WERI-Rb-1 (cell line): Measurements from ENCODE around the gene PAAF1.

ENCODE experiments used
- DNase-seq: peaks from one replicate; pipeline ENCODE4 v3.0.0-alpha.2; 2020
- H3K27ac ChIP-seq: fragments of 250-450 bp; sonication (Bioruptor Pico); 2 replicates; pipeline ENCODE4 v1.5.1; 2020; ENCODE audit warnings: mild to moderate bottlenecking, moderate library complexity
- H3K27me3 ChIP-seq: fragments of 250-450 bp; sonication (Bioruptor Pico); 2 replicates; pipeline ENCODE4 v1.5.1; 2021; ENCODE audit warnings: mild to moderate bottlenecking, low read depth, moderate library complexity; ENCODE audit not compliant: insufficient read depth, severe bottlenecking
- H3K36me3 ChIP-seq: fragments of 250-450 bp; sonication (Bioruptor Pico); 2 replicates; pipeline ENCODE4 v1.5.1; 2020; ENCODE audit warnings: mild to moderate bottlenecking, moderate library complexity
- H3K4me3 ChIP-seq: 2 replicates; pipeline ENCODE4 v1.5.1; 2011; ENCODE audit warnings: low read depth, mild to moderate bottlenecking, control low read depth, low read length
- H3K9me3 ChIP-seq: fragments of 250-450 bp; sonication (Bioruptor Pico); 2 replicates; pipeline ENCODE4 v1.5.1; 2021; ENCODE audit warnings: mild to moderate bottlenecking, moderate library complexity; ENCODE audit not compliant: severe bottlenecking
- CTCF ChIP-seq: IDR thresholded peaks from 2 replicates; pipeline ENCODE4 v1.5.1; 2011; ENCODE audit warnings: low read depth, mild to moderate bottlenecking, control low read depth, inconsistent platforms, low read length

PAAF1 gene

DNA sequence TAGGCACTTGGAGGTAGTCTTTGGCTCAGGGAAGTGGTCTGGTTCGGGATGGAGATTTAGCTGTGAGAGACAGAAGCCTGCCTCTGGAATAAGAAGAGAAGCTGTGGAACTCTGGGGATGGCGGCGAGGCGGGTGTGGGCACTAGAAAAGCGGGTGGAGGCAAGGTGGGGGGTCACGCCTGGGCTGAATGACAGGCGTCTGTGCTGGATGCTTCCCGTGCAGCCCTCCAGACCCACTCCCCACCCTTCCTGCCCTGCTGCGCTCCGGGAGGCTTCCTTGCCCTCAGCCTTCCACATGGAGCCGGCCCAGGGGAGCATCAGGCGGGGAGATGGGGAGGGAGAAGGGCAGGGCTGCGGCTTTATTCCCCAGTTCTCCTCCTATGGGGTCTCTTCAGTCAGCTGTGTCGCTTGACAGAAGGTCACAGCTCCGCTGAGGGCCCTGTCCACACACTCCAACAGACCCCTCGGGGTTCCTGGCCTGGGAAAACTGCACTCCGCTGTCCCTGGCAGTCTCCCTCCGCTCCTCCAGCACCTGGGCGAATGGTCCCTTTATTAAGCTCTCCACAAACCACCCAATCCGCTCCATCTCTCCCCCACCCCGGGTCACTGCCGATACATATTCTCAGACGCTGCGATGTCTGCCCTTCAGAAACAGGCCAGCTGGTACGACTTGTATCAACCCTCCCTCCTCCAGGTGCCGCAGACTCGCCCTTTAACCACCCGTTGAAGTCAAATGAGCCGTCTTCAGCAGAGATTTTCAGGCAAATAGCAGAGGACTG, 80.3 kb downstream of the PAAF1 start:
- TF ChIP-seq CTCF, result no peak

GRCh38 chr11:73957654-73958361, 81.0 kb downstream of the PAAF1 start:
- H3K9me3 ChIP-seq, result no peaks in the 10 kb centered on the region
- no peak overlapping the region for H3K27ac ChIP-seq
- no peak for TF ChIP-seq CTCF
- H3K4me3 ChIP-seq, result no peak overlapping the region
- no peaks in the 10 kb centered on the region for H3K36me3 ChIP-seq
- DNase-seq, result no peak
- H3K27me3 ChIP-seq, result no peaks in the 10 kb centered on the region

More for the DNA sequence above, 80.3 kb downstream of the PAAF1 start:
- no peaks in the 10 kb centered on the region for H3K27me3 ChIP-seq
- H3K4me3 ChIP-seq, result no peak overlapping the region
- H3K36me3 ChIP-seq, result no peaks in the 10 kb centered on the region
- no peak overlapping the region for H3K27ac ChIP-seq
- no peaks in the 10 kb centered on the region for H3K9me3 ChIP-seq
- no peak for DNase-seq

DNA sequence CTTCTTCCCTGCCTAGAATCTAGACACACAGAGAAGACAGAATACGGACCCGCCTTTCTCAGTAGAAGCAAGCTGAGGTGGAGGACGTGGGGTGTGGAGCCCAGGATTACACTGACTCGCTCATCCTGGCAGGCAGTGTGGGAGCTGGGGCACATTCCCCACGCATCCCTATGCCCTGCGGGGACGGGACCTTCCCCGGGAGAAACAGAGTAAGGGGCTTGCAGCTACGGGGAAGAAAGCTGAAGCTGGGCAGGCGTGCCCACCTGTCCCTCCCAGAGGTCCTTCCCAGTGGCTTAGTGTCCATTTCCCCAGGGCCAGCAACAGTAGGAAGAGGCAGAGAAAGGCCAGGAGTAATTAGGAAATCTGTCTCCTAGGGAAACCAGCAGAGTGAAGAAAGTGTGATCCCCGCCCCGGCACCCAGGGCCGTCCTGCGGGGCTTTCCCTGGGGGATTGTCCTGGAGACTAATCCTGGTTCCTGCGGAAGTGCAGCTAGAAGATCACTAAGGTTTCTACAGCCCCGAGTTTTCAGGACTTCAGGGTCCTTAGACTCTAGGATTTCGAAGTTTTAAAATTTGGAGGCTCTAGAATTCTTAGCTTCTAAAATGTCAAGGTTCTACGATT, 81.8 kb downstream of the PAAF1 start:
- Histone ChIP-seq H3K27me3 (no peaks in the 10 kb centered on the region), H3K36me3 (no peaks in the 10 kb centered on the region), H3K9me3 (no peaks in the 10 kb centered on the region), H3K4me3 (no peak overlapping the region), H3K27ac (no peak overlapping the region)
- no peak for TF ChIP-seq CTCF
- no peak for DNase-seq

GRCh38 chr11:73961321-73961720, 84.5 kb downstream of the PAAF1 start:
- Histone ChIP-seq H3K27ac (no peak overlapping the region), H3K9me3 (no peaks in the 10 kb centered on the region), H3K4me3 (no peak overlapping the region), H3K36me3 (no peaks in the 10 kb centered on the region), H3K27me3 (no peaks in the 10 kb centered on the region)
- TF ChIP-seq CTCF, result no peak
- DNase-seq, result no peak

DNA sequence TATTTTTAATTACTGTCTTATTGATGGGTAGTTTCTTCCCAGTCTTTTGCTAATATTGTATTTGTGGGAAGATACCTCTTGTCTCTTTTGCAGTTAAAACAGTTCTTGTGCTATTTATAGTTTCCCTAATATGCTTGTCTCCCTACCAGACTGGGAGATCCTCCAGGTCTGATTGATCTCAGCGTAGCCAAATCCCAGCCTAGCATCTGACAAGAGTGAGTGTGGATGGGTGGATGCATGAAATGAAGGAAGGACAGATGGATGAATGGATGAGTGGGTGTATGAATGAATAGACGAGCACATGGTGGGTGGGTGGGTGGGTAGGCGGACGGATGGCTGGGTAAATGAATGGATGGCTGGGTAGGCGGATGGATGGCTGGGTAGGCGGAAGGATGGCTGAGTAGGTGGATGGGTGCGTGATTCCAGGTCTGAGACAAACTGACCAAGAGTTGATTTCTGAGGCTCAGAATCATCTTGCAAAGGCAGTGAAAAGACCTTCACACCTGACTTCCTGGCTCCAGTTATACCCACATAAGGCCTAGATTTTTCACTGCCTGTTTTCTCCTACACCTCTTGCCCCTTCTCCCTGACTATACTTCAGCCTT, 85.4 kb downstream of the PAAF1 start:
- Histone ChIP-seq H3K27ac (no peak overlapping the region), H3K27me3 (no peaks in the 10 kb centered on the region), H3K4me3 (no peak overlapping the region), H3K9me3 (no peaks in the 10 kb centered on the region), H3K36me3 (no peaks in the 10 kb centered on the region)
- DNase-seq, result no peak
- no peak for TF ChIP-seq CTCF
